ENCODE data around the gene HMG20B. TPM values are rescaled to one million over a fixed set of nuclear protein-coding genes. Genes with fewer than 3 reads are reported as not detected.

HMG20B gene
- polyA plus RNA-seq, 1 of the 3 experiments (the other 2 are of a cell fraction) = 92.0 TPM

DNA sequence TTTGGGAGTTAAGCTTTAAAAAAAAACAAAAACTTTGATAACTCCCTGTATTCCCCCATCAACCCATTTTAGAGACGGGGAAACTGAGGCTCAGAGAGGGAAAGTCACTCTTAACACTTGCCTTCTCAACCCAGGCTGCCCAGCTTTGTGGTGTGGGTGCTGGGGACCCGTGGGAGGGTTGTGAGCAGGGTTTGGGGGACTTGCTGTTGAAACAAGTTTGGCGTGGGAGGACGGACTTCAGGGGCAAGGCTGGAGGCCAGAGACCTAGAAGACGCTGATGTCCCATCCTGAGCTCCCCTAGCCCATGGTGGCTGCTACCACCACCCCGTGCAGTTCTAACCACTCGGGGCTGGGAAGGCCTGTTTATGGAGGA lies 54.6 kb downstream of the HMG20B start:
- TF ChIP-seq TAF1 (IDR thresholded peaks at IDR 0.05; ENCODE audit: borderline replicate concordance, low read depth, low read length) (no peak), RCOR1 (IDR thresholded peaks at IDR 0.05; ENCODE audit: low read length) (peak; percentile 70; the same call in 1 of the 2 replicates), RXRA (IDR thresholded peaks at IDR 0.05; ENCODE audit: borderline replicate concordance, low read depth) (no peak)
- Histone ChIP-seq H3K4me3 (ENCODE audit: low read depth in 2 of 2, low read length in 1 of 2) (peak overlapping the region in 1 of 2 experiments; percentile 44; a peak in 1 of 4 replicates), H3K9me2 (no peaks in the 10 kb centered on the region), H3K27ac (ENCODE audit: low read depth in 2 of 2, low read length in 1 of 2) (peak overlapping the region in 1 of 2 experiments; percentile 88; a peak in 2 of 4 replicates), H3K4me1 (ENCODE audit: control insufficient read depth in 1 of 2, insufficient read depth in 2 of 2, low read depth in 1 of 2, low read length in 1 of 2) (peaks cover 8 to 11% of the 10 kb centered on the region in 2 experiments; a peak in 2 of 4 replicates), H3K4me2 (peak overlapping the region; percentile 99), H3F3A (replicated peaks; ENCODE audit: insufficient read depth) (peaks cover 8% of the 10 kb centered on the region), H3K27me3 (ENCODE audit: insufficient read depth) (no peaks in the 10 kb centered on the region), H3K79me2 (ENCODE audit: insufficient read depth) (peaks cover 33% of the 10 kb centered on the region), H3K9me3 (no peaks in the 10 kb centered on the region), H3K36me3 (replicated peaks in 1 of 2; ENCODE audit: control insufficient read depth in 1 of 2, insufficient read depth in 2 of 2, low read length in 1 of 2) (peaks cover 0 to 4% of the 10 kb centered on the region in 2 experiments), H2AFZ (ENCODE audit: low read depth) (peak overlapping the region; percentile 18; the same call in 1 of the 2 replicates), H3K9ac (no peak overlapping the region), H4K20me1 (ENCODE audit: insufficient read depth) (peaks cover 17% of the 10 kb centered on the region)
- ChIA-PET POLR2A (no interaction called here), CTCF (interaction anchor here (0.8 to 1.4 kb wide), 2 partner anchors 9 to 39 kb away, joined by 5 to 6 read pairs; no protein-coding TSS in a partner anchor)
- 33% methylated on average over 3 of the region's 7 CpGs for WGBS (ENCODE audit: low lambda C conversion rate)
- no peak for DNase-seq

Small RNA genes lying within 50 kb of the gene (small RNA-seq; reads per million reads assigned to genes)
- gene AC005786.1 = 0 reads per million in 7 experiments

Other genes starting within 250 kb of the HMG20B start
- 2.6 and 7.2 TPM in 2 replicates for gene NFIC, start 206.4 kb upstream of the HMG20B start, polyA plus RNA-seq (2012; rRNA removed)
- gene SMIM24, start 92.4 kb upstream of the HMG20B start, polyA plus RNA-seq (2012; rRNA removed) = 0.12 TPM in 1 of 2 replicates, not detected in the other
- not detected in 2 replicates for gene SMIM44, start 89.5 kb upstream of the HMG20B start, polyA plus RNA-seq (2012; rRNA removed)
- gene DOHH, start 72.3 kb upstream of the HMG20B start, polyA plus RNA-seq (2012; rRNA removed) = 14.3 and 14.5 TPM in 2 replicates
- gene FZR1, start 66.6 kb upstream of the HMG20B start, polyA plus RNA-seq (2012; rRNA removed) = 27.1 and 36.3 TPM in 2 replicates
- gene TEKTIP1, start 33.8 kb upstream of the HMG20B start, polyA plus RNA-seq (2012; rRNA removed) = 0.12 TPM in 1 of 2 replicates, not detected in the other
- gene MFSD12, start 15.4 kb upstream of the HMG20B start, polyA plus RNA-seq (2012; rRNA removed) = 45.9 and 53.3 TPM in 2 replicates
- 0.20 and 0.26 TPM in 2 replicates for gene GIPC3, start 12.5 kb downstream of the HMG20B start, polyA plus RNA-seq (2012; rRNA removed)
- gene TBXA2R, start 33.9 kb downstream of the HMG20B start, polyA plus RNA-seq (2012; rRNA removed) = 0.78 and 0.92 TPM in 2 replicates
- gene CACTIN, start 53.8 kb downstream of the HMG20B start, polyA plus RNA-seq (2012; rRNA removed) = 27.8 and 36.4 TPM in 2 replicates
- 6.9 and 12.3 TPM in 2 replicates for gene PIP5K1C, start 127.5 kb downstream of the HMG20B start, polyA plus RNA-seq (2012; rRNA removed)
- gene TJP3, start 135.4 kb downstream of the HMG20B start, polyA plus RNA-seq (2012; rRNA removed) = 0.24 and 0.36 TPM in 2 replicates
- 10.6 and 13.0 TPM in 2 replicates for gene APBA3, start 188.7 kb downstream of the HMG20B start, polyA plus RNA-seq (2012; rRNA removed)
- gene MRPL54, start 189.7 kb downstream of the HMG20B start, polyA plus RNA-seq (2012; rRNA removed) = 103 and 125 TPM in 2 replicates
- gene RAX2, start 199.3 kb downstream of the HMG20B start, polyA plus RNA-seq (2012; rRNA removed) = not detected in 2 replicates
- gene MATK, start 213.4 kb downstream of the HMG20B start, polyA plus RNA-seq (2012; rRNA removed) = not detected in 2 replicates